Uterus (tissue), 4 donors: ENCODE results near the gene PHAF1. TPM values are rescaled to one million over a fixed set of nuclear protein-coding genes. Genes with fewer than 3 reads are reported as not detected.

Experiments used
- DNase-seq, 2 donors: peaks; one replicate each; pipeline ENCODE4 v3.0.0-alpha.2; 2019 to 2020
- H3K27ac ChIP-seq, 2 donors: fragments of 200-600 bp; sonication (generic); 1 replicate in 1 of 2; 2 replicates in 1 of 2; pipeline ENCODE4 v1.5.1; 2016 to 2018
- H3K27me3 ChIP-seq, 2 donors: fragments of 200-600 bp; sonication (generic); one replicate each; pipeline ENCODE4 v1.5.1; 2018 to 2019; ENCODE audit warnings: control low read depth in 1 of 2
- H3K36me3 ChIP-seq, 2 donors: fragments of 200-600 bp; sonication (generic); one replicate each; pipeline ENCODE4 v1.5.1; 2019; ENCODE audit warnings: control low read depth in 1 of 2
- H3K4me1 ChIP-seq, 2 donors: fragments of 200-600 bp; sonication (generic); one replicate each; pipeline ENCODE4 v1.5.1; 2018 to 2019; ENCODE audit warnings: control low read depth in 1 of 2
- H3K4me3 ChIP-seq, 2 donors: fragments of 200-600 bp; sonication (generic); 1 replicate in 1 of 2; 2 replicates in 1 of 2; pipeline ENCODE4 v1.5.1; 2018 to 2019; ENCODE audit warnings: mild to moderate bottlenecking in 1 of 2
- H3K9me3 ChIP-seq, 2 donors: fragments of 200-600 bp; sonication (generic); one replicate each; pipeline ENCODE4 v1.5.1; 2019; ENCODE audit warnings: control low read depth in 1 of 2
- CTCF ChIP-seq, 4 experiments: fragments of 200-600 bp in 2 of 4; fragments of 450-650 bp in 2 of 4; sonication (generic) in 2 of 4; IDR thresholded peaks; one replicate each; pipeline ENCODE4 v1.5.1; 2016 to 2019; ENCODE audit warnings: antibody characterized with exemption in 4 of 4, mild to moderate bottlenecking in 2 of 4, moderate library complexity in 1 of 4
- POLR2A ChIP-seq, 2 donors: fragments of 450-650 bp; IDR thresholded peaks; one replicate each; pipeline ENCODE4 v1.6.1; 2016; ENCODE audit warnings: antibody characterized with exemption in 2 of 2, mild to moderate bottlenecking in 1 of 2, moderate library complexity in 1 of 2
- intact Hi-C: fragments of 100-400 bp; cut with DNase I; formaldehyde crosslinking; loops from one replicate; pipeline ENCODE4 v1.15.1; 2023; ENCODE audit warnings: low total_unique reads
- total RNA-seq, 4 donors: library from RNA; depleted of rRNA in 3 of 4; stranded (reverse); fragments of >200 nt in 3 of 4; gene quantifications; one replicate each; pipeline versions ENCODE4 v1.1.0 to v1.2.4, GENCODE V29; 2014 to 2023
- donor health status: DM: yes; HTN: yes; CAD: no.

PHAF1 gene
- total RNA-seq, 4 donors from 2014 or later: 12.3 to 27.1 (median 21.1) TPM

- Histone ChIP-seq H3K9me3 (no peaks in the 10 kb centered on the region), H3K27me3 (no peaks in the 10 kb centered on the region), H3K4me3 (no peak overlapping the region), H3K4me1 (peaks cover 0 to 8% of the 10 kb centered on the region in 2 donors), H3K36me3 (no peaks in the 10 kb centered on the region), H3K27ac (no peak overlapping the region)
- DNase-seq: no peak
- intact Hi-C loops: no loop called here
- TF ChIP-seq CTCF (IDR thresholded peaks at IDR 0.05) (no peak), POLR2A (IDR thresholded peaks at IDR 0.05) (no peak)
Observed at GRCh38 chr16:67111951-67112444, 2.3 kb downstream of the PHAF1 start.

GRCh38 chr16:67112591-67113399, 3.1 kb downstream of the PHAF1 start:
- no peak overlapping the region for H3K27ac ChIP-seq

GRCh38 chr16:67114793-67115192, 5.1 kb downstream of the PHAF1 start:
- no peak overlapping the region for H3K27ac ChIP-seq
- intact Hi-C loops: no loop called here

More at GRCh38 chr16:67112591-67113399, 3.1 kb downstream of the PHAF1 start:
- Histone ChIP-seq H3K4me1 (peaks cover 0 to 8% of the 10 kb centered on the region in 2 donors), H3K4me3 (no peak overlapping the region), H3K27me3 (no peaks in the 10 kb centered on the region), H3K9me3 (no peaks in the 10 kb centered on the region), H3K36me3 (no peaks in the 10 kb centered on the region)
- no peak for DNase-seq
- TF ChIP-seq POLR2A (IDR thresholded peaks at IDR 0.05): no peak
- no peak for TF ChIP-seq CTCF (IDR thresholded peaks at IDR 0.05)
- intact Hi-C loops: no loop called here

GRCh38 chr16:67115639-67116038, 5.9 kb downstream of the PHAF1 start:
- intact Hi-C loops: no loop called here
- no peak for DNase-seq

More at GRCh38 chr16:67114793-67115192, 5.1 kb downstream of the PHAF1 start:
- TF ChIP-seq POLR2A (IDR thresholded peaks at IDR 0.05) (no peak), CTCF (IDR thresholded peaks at IDR 0.05) (no peak)
- H3K4me1 ChIP-seq: peaks cover 0 to 8% of the 10 kb centered on the region in 2 donors
- no peak for DNase-seq
- H3K36me3 ChIP-seq: no peaks in the 10 kb centered on the region
- no peaks in the 10 kb centered on the region for H3K9me3 ChIP-seq
- no peaks in the 10 kb centered on the region for H3K27me3 ChIP-seq
- H3K4me3 ChIP-seq: no peak overlapping the region

More at GRCh38 chr16:67115639-67116038, 5.9 kb downstream of the PHAF1 start:
- no peaks in the 10 kb centered on the region for H3K27me3 ChIP-seq
- no peaks in the 10 kb centered on the region for H3K36me3 ChIP-seq
- no peaks in the 10 kb centered on the region for H3K9me3 ChIP-seq
- H3K4me3 ChIP-seq: no peak overlapping the region
- peaks cover 0 to 4% of the 10 kb centered on the region in 2 donors for H3K4me1 ChIP-seq
- no peak overlapping the region for H3K27ac ChIP-seq
- TF ChIP-seq CTCF (IDR thresholded peaks at IDR 0.05): no peak
- TF ChIP-seq POLR2A (IDR thresholded peaks at IDR 0.05): no peak
